Right atrium auricular region (tissue), 2 donors: ENCODE data around the gene RPUSD1. TPM values are rescaled to one million over a fixed set of nuclear protein-coding genes. Genes with fewer than 3 reads are reported as not detected.
"Not testable (repeated sequence)": the region's sequence is repeated elsewhere in the genome, so short reads cannot be mapped to it uniquely, and the experiment has no call there.

Experiments
- DNase-seq: peaks from one replicate; pipeline ENCODE4 v3.0.0-alpha.2; 2019; ENCODE audit warnings: low spot score
- H3K27ac ChIP-seq, 2 donors: fragments of 200-600 bp; sonication (generic); 1 replicate in 1 of 2; 2 replicates in 1 of 2; pipeline ENCODE4 v1.5.1; 2016 to 2019
- H3K27me3 ChIP-seq, 2 donors: fragments of 200-600 bp; sonication (generic); one replicate each; pipeline versions ENCODE4 v1.5.1 to v1.6.0; 2017 to 2019
- H3K36me3 ChIP-seq: fragments of 200-600 bp; sonication (generic); one replicate; pipeline ENCODE4 v1.5.1; 2016
- H3K4me1 ChIP-seq, 2 donors: fragments of 200-600 bp; sonication (generic); one replicate each; pipeline versions ENCODE4 v1.5.1 to v1.6.0; 2017 to 2019
- H3K4me3 ChIP-seq, 2 donors: fragments of 200-600 bp; sonication (generic); 1 replicate in 1 of 2; 2 replicates in 1 of 2; pipeline ENCODE4 v1.5.1; 2017 to 2019; ENCODE audit warnings: mild to moderate bottlenecking in 1 of 2, moderate library complexity in 1 of 2
- H3K9me3 ChIP-seq, 2 donors: fragments of 200-600 bp; sonication (generic); one replicate each; pipeline ENCODE4 v1.5.1; 2019
- total RNA-seq, 2 donors: library from RNA; depleted of rRNA; stranded (reverse); fragments of >200 nt; gene quantifications; one replicate each; pipeline ENCODE4 v1.1.0, GENCODE V29; 2016
- TF ChIP-seq, protein P1 (sequence below), 2 donors: fragments of 200-600 bp; sonication (generic); IDR thresholded peaks; one replicate each; pipeline ENCODE4 v1.5.1; 2019; ENCODE audit warnings: antibody characterized with exemption in 2 of 2

RPUSD1 gene, protein sequence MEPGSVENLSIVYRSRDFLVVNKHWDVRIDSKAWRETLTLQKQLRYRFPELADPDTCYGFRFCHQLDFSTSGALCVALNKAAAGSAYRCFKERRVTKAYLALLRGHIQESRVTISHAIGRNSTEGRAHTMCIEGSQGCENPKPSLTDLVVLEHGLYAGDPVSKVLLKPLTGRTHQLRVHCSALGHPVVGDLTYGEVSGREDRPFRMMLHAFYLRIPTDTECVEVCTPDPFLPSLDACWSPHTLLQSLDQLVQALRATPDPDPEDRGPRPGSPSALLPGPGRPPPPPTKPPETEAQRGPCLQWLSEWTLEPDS
- 10 to 100 TPM; 11.4 to 13.2 TPM for total RNA-seq

DNA sequence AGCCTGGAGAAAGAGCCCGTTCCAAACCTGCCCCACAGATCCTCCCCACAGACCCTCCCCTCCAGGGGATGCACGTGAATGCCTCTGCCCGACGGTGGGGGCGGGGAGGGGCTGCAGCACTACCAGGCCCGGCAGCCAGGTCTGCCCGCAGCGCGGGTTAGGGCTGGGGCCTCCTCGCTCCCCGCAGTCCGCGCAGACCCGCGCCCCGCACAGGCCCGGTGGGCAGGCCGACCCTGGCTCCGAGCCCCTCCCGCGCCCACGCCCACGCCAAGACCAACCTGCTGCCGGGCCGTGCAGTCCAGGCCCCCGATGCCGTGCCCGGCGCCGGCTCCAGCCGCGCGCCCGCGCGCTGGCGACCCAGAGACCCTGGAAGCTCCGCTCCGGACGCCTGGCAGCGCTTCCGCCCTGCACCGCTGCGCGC, at the start of gene RPUSD1:
TSS of gene RPUSD1 (minus strand) at position 404 of the 421 bp plus-strand sequence. CDS start 644 bp downstream, outside the sequence.
- DNase-seq, result no peak
- TF ChIP-seq, protein P1, sequence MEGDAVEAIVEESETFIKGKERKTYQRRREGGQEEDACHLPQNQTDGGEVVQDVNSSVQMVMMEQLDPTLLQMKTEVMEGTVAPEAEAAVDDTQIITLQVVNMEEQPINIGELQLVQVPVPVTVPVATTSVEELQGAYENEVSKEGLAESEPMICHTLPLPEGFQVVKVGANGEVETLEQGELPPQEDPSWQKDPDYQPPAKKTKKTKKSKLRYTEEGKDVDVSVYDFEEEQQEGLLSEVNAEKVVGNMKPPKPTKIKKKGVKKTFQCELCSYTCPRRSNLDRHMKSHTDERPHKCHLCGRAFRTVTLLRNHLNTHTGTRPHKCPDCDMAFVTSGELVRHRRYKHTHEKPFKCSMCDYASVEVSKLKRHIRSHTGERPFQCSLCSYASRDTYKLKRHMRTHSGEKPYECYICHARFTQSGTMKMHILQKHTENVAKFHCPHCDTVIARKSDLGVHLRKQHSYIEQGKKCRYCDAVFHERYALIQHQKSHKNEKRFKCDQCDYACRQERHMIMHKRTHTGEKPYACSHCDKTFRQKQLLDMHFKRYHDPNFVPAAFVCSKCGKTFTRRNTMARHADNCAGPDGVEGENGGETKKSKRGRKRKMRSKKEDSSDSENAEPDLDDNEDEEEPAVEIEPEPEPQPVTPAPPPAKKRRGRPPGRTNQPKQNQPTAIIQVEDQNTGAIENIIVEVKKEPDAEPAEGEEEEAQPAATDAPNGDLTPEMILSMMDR (IDR thresholded peaks at IDR 0.05), result no peak
- H3K4me3 ChIP-seq, result peak within 1 kb of the TSS; percentile 91 to 99
- no peaks in the 10 kb centered on the region for H3K27me3 ChIP-seq
- peaks cover 0 to 28% of the 10 kb centered on the region in 2 donors for H3K4me1 ChIP-seq
- H3K27ac ChIP-seq, result peak within 1 kb of the TSS; percentile 58 to 69
- H3K36me3 ChIP-seq, result peaks cover 7% of the 10 kb centered on the region
- H3K9me3 ChIP-seq, result no peaks in the 10 kb centered on the region

- not testable (repeated sequence) for H3K27me3 ChIP-seq, DNase-seq, H3K27ac ChIP-seq, H3K4me1 ChIP-seq, H3K36me3 ChIP-seq, H3K4me3 ChIP-seq
- peaks cover 3 to 28% of the 10 kb centered on the region in 2 donors for H3K9me3 ChIP-seq
These were observed 48.6 kb upstream of the RPUSD1 start for GRCh38 chr16:836822-837221.

DNA sequence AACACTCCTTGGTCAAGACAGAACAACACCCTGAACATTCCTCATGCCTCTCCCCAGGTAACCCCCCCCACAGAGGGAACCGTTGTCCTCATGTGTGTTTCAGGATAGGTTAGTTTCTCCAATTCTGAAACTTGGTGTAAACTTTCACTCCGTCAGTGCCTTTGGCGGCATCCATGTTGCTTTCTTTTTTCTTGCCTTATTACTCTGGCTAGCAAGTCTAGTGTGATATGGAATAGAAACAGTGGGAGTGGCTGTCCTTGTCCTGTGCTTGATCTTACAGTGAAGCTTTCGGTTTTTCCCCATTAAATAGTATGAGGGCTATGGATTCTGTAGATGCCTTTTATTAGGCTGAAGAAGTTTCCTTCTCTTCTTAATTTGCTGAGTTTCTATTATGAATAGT, 48.0 kb upstream of the RPUSD1 start:
- Histone ChIP-seq H3K4me3 (no peak overlapping the region), H3K36me3 (no peaks in the 10 kb centered on the region), H3K27ac (no peak overlapping the region), H3K4me1 (no peaks in the 10 kb centered on the region), H3K27me3 (no peaks in the 10 kb centered on the region), H3K9me3 (peaks cover 3 to 28% of the 10 kb centered on the region in 2 donors)
- TF ChIP-seq, protein P1 (IDR thresholded peaks at IDR 0.05), result no peak
- DNase-seq, result no peak

DNA sequence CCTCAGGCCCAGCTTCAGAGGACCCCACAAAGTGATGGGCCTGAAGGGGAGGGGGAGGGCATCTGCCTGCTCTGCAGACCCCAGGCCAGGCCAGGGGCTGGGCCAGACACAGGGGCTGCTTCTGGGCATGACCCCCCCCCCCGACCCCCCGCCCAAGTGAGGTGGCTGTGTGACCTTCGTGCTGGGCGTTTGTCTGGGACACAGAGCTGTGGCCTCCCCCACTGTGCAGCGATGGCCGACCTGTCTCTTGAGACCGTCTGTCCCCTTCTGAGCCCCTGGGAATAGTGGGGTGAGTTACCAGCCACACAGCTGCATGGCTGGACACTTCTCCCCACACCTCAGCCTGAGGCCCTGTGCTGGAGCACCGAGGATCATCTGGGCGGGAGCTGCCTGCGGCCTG, 47.2 kb upstream of the RPUSD1 start:
- TF ChIP-seq, protein P1 (IDR thresholded peaks at IDR 0.05), result no peak
- H3K4me3 ChIP-seq, result no peak overlapping the region
- H3K9me3 ChIP-seq, result peaks cover 3 to 28% of the 10 kb centered on the region in 2 donors
- no peaks in the 10 kb centered on the region for H3K36me3 ChIP-seq
- no peaks in the 10 kb centered on the region for H3K27me3 ChIP-seq
- no peak overlapping the region for H3K27ac ChIP-seq
- DNase-seq, result no peak
- no peaks in the 10 kb centered on the region for H3K4me1 ChIP-seq

DNA sequence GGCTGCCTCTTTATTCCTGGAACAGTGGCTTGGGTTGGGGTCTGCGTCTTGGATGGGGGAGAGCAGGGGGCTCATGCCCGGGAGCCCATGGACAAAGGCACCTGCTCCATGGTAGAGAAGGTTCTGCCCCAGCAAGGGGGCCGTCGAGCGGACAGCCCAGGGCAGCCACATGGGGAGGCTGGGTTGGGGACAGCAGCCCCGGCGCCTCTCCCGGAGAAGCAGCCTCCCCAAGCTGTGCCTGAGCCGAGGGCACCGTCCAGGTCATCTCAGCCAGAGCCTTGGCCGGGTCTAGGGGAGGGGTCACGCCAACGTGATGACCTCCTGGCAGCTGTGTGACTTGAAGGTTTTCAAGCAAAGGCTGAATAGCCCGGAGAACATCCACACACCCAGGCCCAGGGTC, 45.2 kb upstream of the RPUSD1 start:
- no peaks in the 10 kb centered on the region for H3K36me3 ChIP-seq
- DNase-seq, result no peak
- H3K4me1 ChIP-seq, result no peaks in the 10 kb centered on the region
- H3K27me3 ChIP-seq, result no peaks in the 10 kb centered on the region
- TF ChIP-seq, protein P1 (IDR thresholded peaks at IDR 0.05), result no peak
- H3K4me3 ChIP-seq, result no peak overlapping the region
- no peak overlapping the region for H3K27ac ChIP-seq
- peaks cover 3 to 28% of the 10 kb centered on the region in 2 donors for H3K9me3 ChIP-seq

GRCh38 chr16:832652-833336, 44.6 kb upstream of the RPUSD1 start:
- Histone ChIP-seq H3K9me3 (peaks cover 3 to 28% of the 10 kb centered on the region in 2 donors), H3K4me1 (no peaks in the 10 kb centered on the region), H3K27ac (no peak overlapping the region), H3K4me3 (no peak overlapping the region), H3K27me3 (no peaks in the 10 kb centered on the region), H3K36me3 (no peaks in the 10 kb centered on the region)
- TF ChIP-seq, protein P1 (IDR thresholded peaks at IDR 0.05), result no peak
- no peak for DNase-seq
